Measurements from ENCODE around the gene MPEG1.
A peak's percentile ranks its signal among the peaks of the same experiment; 100 is the strongest.

Gene MPEG1

DNA sequence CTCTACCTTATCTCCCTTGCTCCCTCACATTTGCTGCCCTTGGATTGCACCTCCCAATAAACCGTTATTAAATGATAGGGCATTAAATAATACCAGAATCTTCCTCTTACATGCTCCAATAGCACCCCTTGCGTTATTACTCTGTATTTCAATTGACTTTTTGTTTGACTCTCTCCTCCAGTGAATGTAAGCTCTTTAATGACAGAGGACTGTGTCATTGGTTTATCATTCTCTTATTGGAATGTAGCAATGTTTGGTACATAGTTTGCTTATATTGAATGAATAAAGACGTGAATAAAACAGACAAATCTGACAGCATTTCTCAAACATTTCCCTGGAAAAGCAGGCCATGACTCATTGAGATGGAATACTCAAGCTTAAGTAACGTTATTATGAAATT is 8.7 kb upstream of the MPEG1 start:
- intact Hi-C loops (cut with DNase I): no loop called here
- no peak for DNase-seq

DNA sequence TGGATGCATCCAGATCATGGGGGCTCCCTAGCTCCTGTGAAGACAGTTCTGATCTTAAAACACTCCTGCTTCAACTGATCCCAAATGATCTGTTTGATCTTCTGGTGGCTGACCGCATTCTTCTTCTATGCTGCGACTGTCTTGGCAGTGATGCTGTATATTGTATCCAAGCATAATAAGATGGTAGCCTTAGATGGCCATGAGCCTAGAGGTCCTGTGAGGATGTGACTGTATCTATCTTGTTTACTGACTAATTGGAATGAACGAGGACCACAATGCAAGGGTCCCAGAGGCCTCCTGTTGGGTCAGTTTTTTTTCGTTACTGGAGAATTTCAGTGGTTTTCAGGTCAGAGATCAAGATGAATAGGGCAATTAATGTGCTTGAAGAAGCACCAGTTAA is 7.1 kb upstream of the MPEG1 start:
- DNase-seq: no peak
- intact Hi-C loops (cut with DNase I): no loop called here

DNA sequence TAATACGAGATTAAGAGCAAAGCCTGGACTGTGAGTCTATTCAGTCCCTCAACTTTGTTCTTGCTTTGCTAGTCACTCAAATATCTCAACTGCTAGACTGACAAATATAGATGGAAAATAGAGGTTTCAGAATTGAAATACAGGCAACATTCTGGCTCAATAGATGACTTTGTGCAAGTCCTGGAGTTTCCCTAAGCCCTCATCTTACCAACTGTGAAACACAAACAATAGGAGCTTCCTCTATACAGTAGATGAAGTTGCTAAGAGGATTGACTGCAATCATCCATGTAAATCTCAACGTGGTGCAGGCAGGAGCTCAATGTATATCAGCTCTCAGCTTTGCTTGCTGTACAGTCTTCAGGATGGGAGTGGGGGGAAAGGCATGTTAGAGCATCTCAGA is 6.2 kb upstream of the MPEG1 start:
- no peak for DNase-seq
- intact Hi-C loops (cut with DNase I): no loop called here

DNA sequence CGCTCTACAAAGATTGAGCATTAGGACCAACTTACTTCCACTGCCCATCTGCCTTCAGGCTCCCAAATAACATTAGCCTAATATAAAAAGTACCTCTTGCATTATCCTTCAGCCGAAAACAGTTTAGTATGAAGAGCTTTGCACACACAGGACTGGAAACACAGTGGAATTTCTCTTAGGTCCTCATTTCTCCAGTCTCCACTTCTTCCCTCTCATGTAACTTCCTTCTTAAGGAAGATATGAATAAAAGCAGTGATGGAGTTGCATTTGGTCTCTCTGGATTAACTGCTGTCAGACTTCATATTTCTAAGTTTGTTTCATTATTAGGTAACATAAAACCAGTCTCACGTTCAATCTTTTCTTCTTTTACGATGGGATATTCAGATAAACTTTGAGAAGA is 5.6 kb upstream of the MPEG1 start:
- DNase-seq: no peak
- intact Hi-C loops (cut with DNase I): no loop called here

DNA sequence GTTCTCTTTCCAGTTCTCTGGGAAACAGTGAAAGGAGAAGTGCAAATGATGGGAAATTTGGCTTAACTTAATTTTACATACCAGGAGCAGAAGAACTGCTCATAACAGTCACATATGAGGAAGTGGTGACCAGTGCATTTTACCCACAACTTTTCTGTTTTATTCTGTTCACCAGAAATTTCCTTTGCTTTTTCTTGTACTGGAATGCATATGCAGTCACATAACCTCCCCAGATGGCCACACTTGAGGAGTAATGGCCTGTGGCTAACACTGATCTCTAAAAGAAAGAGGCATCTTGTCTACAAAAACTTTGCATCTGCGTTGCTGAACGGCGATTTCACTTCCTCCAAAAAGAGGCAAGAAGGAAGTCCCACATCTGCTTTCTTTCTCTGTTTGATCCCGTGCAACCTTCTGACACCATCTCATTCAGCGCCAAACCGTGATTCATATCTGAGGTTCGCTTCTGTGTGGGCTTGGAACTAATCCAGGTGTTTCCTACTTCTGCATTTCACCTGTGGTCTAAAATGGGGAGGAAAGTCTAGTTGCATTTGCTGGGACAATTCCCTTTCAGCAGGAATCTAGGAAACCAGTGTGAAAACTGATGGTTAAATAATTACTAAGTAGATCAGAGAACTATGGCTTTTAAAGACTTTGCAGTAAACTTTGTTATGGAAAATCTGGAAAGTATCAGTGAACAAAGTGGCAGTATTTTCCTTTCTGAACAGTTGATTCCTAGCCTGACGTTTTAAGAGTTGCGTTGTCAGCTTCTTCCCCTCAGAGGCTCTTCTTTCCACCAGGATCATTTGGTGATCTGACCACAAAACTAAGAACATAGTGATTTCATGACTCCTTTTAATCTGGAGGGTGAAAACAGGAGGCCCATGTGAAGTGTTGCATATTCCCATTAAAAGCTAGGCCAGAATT is 4.2 kb upstream of the MPEG1 start:
- intact Hi-C loops (cut with DNase I): no loop called here
- DNase-seq: peak in 7 of 42 donors; percentile 16 to 57 (median 28)

DNA sequence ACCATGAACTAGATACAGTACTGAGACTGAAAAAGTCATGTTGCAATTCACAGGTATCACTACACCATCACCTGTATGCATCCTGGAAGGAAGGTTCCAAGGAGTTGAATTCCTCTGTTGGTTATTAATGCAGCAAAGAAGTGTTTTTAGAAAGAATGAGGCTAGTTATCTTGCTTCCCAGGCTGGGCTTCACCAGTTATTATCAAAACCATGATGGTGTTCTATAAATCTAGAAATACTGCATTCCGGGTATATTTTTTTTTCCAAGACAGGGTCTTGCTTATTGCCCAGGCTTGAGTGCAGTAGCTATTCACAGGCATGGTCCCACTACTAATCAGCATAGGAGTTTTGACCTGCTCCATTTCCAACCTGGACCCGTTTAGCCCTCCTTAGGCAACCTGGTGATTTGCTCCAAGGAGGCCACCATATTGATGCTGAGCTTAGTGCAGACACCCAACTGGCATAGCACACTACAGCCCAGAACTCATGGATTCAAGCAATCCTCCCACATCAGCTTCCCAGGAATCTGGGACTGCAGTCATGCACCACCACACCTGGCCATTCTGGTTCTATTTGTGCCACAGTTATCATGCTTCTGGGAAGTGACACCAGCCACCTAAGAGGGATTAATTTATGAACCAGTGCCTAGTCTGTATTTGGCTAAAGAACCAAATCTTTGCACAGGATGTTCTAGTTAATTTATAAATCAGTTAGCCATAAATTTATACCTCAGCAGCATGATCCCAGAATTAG is 1.6 kb upstream of the MPEG1 start:
- intact Hi-C loops (cut with DNase I): no loop called here
- no peak for DNase-seq

DNA sequence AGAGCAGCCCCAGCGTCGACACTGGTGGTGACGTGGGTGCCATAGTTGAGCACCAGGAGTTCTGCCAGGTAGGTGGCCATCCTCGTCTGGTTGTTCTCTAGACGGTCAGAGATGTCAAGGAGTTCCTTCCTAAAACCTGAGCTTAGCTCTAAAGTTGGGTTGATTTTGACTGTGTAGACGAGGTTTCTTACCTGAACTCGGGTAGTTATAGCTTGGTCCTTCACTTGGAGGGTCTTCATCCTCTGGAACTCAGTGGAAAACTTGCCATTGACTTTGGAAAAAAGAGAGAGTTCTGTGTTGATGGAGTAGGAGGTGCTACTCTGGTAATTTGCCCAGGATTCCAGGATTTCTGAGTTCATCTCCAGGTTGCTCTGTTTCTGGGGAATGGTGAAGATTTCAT is 505 bp downstream of the MPEG1 start:
- DNase-seq: no peak
- intact Hi-C loops (cut with DNase I): no loop called here

DNA sequence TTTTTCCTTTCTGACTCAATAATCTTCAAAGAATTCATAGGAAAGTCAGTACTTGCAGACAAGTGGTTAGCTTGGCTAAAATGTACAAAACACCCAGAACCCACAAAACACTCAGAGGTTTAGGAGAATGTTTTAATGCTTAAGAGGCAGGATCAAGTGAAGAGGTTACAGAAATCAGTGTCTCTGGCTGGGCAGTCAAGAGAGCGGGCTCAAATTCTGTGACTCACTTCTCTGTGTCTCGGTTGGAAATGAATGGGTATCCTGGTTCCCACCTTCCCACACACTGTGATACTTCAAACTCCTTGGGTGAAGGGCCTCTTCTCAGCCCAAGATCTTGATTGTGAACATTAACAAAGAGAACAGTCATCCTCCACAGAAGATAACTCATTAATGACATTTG is 3.8 kb downstream of the MPEG1 start:
- no peak for DNase-seq
- intact Hi-C loops (cut with DNase I): loop anchor here (2.0 kb wide), 1 partner anchor 38 kb away; no protein-coding TSS in a partner anchor

DNA sequence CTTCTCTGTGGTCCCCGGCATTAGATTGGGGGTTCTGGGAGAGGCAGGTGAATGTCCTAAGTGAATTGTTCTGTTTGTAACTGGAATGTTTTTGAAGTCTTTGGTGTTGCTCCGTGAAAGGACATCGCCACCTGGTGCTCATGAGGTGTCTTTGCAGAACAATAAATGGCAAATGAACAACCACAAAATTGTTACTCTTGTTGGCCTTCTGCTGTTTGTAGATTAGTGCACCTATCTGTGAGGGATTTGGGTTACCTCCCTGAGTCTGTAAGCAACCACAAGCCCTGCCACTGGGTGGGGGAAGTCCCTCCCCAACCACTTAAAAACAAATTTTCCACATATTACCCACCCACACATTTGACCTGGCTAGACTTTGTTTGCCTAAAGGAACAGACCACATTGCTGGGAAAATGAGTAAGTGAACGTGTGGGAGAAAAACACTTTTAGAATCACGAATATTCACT is 4.7 kb downstream of the MPEG1 start:
- peak in 36 of 42 donors; percentile 30 to 79 (median 49) for DNase-seq
- intact Hi-C loops (cut with DNase I): loop anchor here (2.0 kb wide), 1 partner anchor 37 kb away; no protein-coding TSS in a partner anchor

DNA sequence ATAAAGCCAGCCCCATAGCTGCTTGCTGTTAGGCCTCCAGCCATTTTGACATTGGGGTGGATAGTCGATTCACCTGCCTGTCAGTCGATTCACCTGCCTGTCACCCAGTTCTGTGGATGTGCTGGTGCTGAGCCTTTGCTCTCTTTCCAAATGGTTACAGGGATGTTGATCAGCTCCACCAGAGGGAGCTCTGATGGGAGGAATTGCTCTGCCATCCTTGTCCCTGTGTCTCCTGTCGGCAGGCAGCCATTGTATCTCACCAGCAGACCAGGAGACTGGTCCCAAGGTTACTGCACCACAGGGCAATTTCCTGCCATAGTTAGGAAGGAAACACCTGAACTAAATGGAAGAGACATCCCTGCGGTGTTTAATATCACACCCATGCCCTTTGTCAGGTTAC is 6.1 kb downstream of the MPEG1 start:
- intact Hi-C loops (cut with DNase I): no loop called here
- peak in 38 of 42 donors; percentile 39 to 83 (median 59) for DNase-seq

DNA sequence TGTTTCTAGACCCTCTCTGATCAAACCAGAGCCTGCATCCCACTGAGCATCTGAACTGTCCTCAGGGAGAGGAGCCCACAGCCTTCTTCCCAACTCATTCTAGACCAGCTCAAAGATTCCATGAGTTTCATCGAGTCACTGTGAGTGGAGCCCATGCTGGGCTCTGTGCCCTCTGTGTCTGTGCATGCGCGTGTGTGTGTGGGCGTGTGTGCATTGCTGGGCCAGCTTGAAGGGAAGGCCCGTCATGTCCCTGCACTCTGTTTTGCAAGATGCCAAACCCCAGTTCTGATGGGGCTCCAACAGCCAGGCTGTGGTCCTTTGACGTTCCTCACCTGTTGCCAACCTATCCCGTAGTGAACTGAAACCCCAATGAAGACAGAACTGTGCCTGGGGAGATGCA is 7.1 kb downstream of the MPEG1 start:
- intact Hi-C loops (cut with DNase I): no loop called here
- DNase-seq: no peak

DNA sequence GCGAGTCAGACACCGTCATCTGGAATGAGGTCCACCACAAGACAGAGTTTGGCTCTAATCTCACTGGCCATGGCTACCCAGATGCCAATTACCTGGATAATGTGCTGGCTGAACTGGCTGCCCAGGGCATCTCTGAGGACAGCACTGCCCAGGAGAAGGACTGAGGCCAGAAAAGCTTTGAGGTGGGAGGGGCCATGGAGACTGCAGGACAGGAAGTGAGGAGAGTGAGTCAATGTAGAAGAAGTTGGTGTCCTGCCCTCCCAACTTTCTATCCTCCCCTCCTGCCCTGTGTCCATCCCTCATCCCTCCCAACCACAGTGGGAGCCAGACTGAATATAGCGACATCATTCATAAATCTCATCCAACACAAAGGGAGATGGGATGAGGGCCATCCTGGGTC is 8.0 kb downstream of the MPEG1 start:
- intact Hi-C loops (cut with DNase I): no loop called here

DNA sequence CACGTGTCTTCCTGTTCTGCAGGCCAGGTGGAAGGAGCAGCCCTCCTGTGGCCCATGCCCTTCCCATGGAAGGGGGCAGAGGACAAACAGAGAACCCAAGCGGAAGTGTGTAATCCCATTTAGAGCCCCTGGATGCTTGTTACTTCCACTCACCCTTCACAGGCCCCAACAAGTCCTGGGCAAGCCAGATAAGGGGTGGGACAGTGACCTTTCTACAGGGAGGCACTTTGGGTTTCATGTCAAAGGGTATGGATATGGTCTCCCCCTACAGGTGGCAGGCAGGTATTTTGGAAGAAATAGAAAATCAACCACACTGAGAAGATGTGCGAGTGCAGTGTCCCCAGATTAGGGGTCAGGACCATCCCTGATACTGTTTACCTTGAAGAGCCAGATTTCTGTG is 11.4 kb downstream of the MPEG1 start:
- no peak for DNase-seq
- intact Hi-C loops (cut with DNase I): no loop called here

More for the DNA sequence above, 8.0 kb downstream of the MPEG1 start:
- DNase-seq: no peak

DNA sequence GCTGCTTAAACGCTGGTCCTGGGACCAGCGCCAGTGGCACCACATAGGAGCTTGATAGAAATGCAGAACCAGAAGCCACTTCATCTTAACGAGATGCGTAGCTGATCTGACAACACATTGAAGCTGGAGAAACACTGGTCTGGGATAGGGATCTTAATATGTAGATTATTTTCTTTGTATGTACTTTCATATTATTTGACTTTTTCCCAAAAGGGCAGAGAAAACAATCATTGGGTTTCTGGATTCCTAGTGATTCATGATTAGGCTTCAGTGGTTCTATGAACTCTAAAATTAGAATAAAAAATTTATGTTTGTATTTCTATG is 12.3 kb downstream of the MPEG1 start:
- intact Hi-C loops (cut with DNase I): no loop called here
- DNase-seq: no peak

DNA sequence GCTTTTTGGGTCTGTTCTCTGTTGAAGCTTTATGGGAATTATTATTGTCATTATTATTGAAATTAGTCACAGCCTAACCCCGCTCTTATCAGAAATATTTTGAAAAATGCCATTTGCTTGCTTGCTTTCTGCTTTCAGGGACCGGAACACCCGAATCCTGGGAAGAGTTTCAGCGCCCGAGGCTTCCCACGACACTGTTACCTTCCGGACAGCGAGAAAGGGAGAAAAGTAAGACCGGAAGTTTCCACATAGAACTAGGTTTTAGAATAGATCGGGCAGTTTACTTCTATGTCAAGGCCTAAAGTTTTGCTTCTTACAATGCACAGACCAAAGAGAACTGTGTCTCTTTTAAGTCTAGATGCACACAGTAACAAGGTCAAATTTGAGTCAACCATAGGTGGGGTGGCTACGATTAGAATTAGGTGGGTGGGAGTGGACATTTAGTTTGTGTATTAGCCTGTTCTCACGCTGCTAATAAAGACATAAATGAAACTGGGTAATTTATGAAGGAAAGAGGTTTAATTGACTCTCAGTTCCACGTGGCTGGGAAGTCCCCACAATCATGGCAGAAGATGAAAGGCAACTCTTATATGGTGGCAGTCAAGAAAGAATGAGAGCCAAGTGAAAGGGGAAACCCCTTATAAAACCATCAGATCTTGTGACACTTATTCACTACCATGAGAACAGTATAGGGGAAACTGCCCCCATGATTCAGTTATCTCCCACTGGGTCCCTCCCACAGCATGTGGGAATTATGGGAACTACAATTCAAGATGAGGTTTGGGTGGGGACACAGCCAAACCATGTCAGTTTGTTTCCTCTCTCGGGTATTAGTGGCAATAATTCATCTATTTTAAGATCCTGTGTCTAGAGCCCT is 12.9 kb downstream of the MPEG1 start:
- intact Hi-C loops (cut with DNase I): no loop called here
- DNase-seq: no peak

DNA sequence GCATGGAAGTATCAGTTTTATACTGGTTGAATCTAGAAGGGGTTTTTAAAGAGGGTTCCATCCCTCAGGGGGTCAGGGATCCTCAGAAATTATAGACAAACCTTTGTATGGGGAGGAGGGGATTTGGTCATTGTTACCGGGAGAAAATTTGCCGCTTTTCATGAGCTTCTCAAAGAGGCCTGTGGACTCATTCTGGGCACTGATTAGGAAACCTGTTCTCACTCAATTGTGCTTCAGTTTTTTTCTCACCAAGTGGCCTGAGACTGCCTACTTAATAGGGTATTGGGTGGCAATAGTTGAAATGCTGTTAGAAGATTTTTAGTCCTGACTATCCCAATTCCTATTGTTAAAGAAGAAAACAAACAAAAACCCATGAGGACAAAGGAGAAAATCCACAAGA is 14.0 kb downstream of the MPEG1 start:
- DNase-seq: no peak
- intact Hi-C loops (cut with DNase I): no loop called here

DNA sequence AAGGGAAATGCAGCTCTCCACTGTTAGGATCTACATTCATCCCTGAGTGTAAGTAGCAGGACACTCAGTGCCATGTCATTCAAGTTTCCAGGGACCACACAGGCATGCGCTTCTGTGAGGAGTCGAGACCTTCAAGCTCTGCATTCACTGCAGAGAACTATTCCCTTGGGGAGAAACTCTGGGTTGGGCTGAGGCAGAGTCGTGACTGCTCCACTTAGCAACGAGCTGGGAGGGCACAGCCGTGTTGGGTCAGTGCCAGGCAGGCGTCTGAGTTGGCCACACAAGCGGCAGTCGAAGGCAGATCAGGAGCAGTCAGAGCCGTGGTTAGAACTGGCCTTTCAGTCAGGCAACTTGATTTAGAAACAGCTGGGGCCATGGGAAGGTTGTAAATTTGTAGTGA is 14.7 kb downstream of the MPEG1 start:
- intact Hi-C loops (cut with DNase I): no loop called here
- DNase-seq: peak; percentile 71 to 92 (median 83)

DNA sequence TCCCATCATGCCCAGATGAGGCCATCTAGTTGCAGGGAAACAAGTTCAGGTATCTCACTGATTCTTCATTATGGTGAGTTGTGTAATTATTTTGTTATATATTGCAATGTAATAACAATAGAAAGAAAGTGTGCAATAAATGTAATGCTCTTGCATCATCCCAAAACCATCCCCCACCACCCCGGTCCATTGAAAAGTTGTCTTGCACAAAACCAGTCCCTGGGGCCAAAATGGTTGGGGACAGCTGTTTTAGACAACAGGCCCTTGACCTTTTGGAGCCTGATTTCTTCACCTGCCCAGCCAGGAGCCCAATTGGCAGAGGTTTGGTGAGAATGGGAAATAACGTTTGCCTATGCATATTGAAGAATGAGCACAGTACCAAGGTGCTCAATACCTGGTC is 15.9 kb downstream of the MPEG1 start:
- intact Hi-C loops (cut with DNase I): no loop called here
- DNase-seq: no peak

DNA sequence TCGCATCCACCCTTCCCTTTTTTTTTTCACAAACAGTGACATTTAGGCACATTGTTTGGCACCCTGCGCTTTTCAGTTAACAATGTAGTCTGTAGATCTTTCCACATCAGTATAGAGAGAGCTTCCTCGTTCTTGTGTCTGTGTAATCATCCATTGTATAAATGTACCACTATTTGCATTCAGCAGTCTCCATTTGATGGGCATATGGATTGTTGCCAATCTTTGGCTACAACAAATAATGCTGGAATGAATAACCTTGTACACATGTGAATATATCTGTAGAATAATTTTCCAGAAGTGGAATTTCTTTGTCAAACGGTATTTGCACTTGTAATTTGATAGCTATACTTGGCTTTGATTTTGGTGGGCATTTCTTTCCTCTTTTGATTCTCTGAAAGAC is 17.1 kb downstream of the MPEG1 start:
- intact Hi-C loops (cut with DNase I): no loop called here

More for the DNA sequence above, 17.1 kb downstream of the MPEG1 start:
- DNase-seq: no peak
